Stimulated activated CD8-positive, alpha-beta memory T cell treated with anti-CD3 and anti-CD28 coated beads, Interleukin-2, amount 100 ng/mL, for 48 hours (primary cell): Measurements from ENCODE around the gene DPP7.

ENCODE experiments used
- DNase-seq, 2 donors: peaks; one replicate each; pipeline ENCODE4 v3.0.0-alpha.2; 2020; ENCODE audit warnings: low read depth in 2 of 2

Gene DPP7

DNA sequence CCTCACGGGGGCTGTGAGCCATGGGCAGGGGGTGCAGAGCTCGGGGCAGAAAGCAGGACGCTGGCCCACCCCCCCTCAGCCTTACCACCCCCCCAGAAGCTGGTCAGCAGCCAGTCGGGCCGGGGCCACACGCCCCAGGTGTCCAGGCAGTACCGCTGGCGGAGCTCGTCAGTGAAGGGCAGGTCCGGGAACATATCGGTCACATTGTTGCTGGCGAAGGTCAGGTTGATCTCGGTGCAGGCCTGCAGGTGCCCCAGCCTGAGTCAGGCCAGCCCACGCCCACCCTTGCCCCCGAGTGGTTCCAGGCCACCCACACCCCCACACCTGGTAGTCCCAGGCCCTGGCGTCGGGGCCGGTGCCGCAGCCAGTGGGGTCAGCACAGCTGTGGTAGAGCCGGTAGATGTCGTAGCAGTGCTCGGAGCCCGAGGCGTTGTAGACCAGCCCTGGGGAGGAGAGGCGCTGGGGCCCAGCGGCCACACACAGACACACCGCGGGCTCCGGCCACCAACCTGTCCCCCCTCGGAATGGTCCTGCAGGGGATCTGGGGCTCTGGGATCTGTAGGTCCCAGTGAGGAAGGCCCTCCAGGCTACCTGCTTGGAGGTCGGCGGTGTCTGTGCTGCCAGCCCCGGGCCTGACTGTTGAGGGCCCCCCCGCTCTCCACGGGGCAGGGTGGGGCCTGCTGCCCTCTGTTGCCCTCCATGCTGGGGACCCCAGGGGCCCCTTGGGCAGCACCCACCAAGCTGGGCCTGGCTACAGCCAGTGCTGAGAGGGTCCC is 2.6 kb downstream of the DPP7 start:
- no peak for DNase-seq

DNA sequence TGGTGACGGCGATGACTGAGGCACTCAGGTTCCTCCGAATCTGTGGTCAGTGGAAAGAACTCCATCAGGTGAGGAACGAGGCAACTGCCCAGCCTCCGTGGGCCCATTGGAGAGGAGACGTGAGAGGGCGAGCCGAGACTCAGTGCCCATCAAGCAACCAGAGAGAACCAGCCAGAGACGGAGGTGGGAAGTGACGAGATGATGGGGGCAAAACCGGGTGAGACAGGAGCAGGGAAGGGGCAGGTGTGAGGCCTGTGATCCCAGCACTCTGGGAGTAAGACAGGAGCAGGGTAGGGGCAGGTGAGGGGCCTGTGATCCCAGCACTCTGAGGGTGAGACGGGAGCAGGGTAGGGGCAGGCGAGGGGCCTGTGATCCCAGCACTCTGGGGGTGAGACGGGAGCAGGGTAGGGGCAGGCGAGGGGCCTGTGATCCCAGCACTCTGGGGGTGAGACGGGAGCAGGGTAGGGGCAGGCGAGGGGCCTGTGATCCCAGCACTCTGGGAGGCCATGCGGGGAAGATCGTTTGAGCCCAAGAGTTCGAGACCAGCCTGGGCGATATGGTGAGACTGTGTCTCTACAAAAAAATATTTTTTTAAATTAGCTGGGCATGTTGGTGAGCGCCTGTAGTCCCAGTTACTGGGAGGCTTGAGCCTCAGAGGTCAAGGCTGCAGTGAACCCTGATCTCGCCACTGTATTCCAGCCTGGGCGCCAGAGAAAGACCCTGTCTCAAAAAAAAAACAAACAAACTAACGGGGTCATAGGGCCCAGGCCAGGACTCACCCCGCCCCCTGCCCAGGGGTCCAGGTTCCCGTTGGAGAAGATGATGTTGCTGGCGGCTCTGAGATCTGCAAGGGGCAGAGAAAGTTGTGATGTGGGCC is 3.4 kb downstream of the DPP7 start:
- DNase-seq = no peak

DNA sequence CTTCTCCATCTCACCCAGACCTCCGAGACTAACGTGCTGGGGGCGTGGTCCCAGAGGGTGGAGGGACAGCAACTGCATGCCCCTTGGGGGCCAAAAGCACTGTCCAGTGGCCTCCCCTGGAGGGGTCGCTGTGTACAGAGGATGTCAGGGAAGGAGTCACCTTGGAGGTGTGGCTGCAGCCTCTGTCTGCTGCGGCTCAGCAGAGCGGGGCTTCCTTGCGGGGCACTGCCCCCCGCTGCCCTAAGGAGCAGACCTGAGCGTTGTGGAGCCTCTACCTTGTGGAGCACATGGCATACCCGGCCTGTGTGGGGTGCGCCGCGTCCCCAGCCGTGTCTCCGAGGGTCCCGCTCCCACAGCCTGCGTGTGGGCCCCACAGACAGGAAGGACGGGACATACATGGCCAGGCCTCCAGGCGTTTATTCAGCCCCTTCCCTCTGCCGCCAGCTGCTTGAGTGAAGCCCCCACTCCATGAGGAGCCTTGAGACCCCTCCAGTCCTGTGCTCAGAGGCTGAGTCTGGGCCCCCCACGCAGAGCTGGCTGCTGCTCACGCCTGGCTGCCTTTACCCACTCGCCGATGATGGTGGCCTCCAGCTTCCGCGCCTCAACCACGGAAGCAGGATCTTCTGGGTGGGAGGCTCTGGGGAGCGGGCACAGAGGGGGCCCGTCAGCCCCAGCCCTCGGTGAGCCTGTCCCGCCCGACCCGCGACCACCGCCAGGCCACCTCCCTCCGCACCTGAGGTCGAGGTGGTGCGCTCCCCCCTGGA is 4.2 kb downstream of the DPP7 start:
- no peak for DNase-seq

DNA sequence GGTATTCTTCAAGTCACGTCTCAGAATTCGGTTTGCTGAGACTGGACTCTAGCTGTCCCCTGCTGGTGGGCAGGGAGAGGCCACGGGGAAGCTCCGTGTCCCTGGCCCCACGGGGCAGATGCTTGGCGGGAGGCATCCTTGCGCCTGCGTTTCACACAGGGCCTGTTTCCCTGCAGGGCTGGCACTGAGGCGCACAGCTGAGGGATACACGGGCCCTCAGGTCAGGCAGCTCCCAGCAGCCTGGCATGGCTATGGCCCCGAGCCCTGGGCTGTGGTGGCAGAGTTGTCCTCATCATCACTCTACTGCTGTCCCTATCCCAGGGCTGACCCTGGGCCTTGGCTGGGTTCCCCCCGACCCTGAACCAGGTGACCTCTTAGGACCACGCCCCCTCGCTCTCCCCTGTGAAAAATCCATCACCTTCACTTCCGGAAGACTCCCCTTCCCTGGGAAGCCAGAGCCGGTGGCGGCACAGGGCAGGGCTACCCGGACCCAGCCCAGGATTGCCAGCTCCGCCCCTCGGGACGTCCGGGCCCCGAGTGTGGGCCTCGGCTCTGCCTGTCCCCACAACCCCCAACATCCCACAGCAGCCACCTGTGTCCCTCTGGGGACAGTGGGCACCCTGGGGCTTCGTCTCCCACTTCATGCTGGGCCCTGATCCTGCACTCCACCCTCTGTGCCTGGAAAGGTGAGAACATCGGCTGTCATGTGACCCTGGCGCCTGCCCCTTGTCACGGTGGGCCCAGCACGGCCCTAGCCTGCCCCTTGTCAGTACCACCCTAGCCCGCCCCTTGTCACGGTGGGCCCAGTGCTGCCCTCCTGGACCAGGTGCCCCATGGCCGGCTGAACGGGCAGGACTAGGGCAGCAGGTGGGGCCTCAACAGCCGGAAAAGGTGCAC is 5.0 kb downstream of the DPP7 start:
- DNase-seq = no peak

DNA sequence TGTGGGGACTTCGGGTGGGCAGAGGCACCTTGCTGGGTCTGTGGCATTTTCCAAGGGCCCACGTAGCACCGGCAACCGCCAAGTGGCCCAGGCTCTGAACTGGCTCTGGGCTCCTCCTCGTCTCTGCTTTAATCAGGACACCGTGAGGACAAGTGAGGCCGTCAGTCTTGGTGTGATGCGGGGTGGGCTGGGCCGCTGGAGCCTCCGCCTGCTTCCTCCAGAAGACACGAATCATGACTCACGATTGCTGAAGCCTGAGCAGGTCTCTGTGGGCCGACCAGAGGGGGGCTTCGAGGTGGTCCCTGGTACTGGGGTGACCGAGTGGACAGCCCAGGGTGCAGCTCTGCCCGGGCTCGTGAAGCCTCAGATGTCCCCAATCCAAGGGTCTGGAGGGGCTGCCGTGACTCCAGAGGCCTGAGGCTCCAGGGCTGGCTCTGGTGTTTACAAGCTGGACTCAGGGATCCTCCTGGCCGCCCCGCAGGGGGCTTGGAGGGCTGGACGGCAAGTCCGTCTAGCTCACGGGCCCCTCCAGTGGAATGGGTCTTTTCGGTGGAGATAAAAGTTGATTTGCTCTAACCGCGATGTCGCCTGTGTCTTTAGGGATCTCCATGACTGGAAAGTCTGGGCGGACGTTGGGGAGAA is 5.8 kb downstream of the DPP7 start:
- DNase-seq = no peak

DNA sequence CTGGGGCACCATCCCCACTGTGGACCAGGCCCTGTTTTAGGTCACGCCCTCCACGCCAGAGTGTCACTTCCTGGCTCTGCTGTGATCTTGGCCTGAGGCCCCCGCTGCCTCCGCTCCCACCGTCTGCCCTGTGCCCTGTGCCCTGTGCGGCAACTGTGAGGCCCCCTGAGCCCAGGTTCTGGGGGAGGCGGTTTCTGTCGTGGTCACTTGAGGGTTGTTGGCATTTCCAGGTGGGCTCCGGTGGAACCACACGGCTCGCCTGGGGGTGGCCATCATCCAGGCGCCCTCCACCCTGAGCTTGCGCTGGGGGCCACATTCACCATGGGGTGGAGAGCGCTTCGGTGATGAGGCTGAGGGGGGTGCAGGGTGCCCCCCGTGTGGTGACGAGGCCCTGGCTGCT is 6.6 kb downstream of the DPP7 start:
- no peak for DNase-seq

DNA sequence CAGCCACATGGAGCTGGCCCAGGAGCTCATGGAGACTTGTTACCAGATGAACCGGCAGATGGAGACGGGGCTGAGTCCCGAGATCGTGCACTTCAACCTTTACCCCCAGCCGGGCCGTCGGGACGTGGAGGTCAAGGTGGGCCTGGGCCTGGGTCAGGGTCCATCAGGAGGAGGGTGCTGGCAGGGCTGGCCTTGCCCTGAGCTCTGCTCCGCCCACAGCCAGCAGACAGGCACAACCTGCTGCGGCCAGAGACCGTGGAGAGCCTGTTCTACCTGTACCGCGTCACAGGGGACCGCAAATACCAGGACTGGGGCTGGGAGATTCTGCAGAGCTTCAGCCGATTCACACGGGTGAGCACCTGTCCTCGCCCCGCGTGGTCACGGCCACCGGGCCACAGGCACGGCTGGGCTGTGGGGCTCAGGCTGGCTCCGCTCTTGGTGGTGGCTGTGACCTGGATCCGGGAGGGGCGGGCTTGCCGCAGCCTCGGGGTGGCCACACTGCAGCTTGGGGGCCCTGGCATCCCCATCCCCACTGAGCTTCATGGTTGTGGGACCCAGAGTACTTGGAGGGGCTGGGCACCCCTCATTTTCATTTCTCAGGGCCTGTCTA is 7.1 kb downstream of the DPP7 start:
- DNase-seq = no peak

DNA sequence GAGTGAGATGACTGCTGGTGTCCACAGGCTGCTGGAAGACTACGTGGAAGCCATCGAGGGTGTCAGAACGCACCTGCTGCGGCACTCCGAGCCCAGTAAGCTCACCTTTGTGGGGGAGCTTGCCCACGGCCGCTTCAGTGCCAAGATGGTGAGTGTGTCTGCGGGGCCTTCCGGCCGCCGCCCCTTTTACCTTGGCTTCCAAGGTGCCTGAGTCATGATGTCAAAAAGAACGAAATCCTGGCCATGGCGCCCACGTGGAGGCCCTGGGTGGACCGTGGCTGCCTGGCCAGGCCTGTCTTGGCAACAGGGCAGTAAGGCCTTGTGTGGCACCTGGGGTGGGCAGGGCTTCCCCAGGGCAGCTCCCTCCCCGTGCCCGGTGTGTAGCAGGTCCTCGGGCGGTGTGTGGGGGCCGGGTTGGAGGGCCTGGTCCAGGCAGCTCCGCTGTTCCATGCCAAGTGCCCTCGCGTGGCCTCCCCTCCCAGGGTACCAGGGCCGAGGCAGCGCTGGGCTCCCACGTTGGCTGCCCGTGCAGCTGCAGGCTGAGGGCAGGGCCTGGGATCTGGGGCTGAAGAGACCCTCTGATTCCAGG is 7.8 kb downstream of the DPP7 start:
- DNase-seq = no peak

DNA sequence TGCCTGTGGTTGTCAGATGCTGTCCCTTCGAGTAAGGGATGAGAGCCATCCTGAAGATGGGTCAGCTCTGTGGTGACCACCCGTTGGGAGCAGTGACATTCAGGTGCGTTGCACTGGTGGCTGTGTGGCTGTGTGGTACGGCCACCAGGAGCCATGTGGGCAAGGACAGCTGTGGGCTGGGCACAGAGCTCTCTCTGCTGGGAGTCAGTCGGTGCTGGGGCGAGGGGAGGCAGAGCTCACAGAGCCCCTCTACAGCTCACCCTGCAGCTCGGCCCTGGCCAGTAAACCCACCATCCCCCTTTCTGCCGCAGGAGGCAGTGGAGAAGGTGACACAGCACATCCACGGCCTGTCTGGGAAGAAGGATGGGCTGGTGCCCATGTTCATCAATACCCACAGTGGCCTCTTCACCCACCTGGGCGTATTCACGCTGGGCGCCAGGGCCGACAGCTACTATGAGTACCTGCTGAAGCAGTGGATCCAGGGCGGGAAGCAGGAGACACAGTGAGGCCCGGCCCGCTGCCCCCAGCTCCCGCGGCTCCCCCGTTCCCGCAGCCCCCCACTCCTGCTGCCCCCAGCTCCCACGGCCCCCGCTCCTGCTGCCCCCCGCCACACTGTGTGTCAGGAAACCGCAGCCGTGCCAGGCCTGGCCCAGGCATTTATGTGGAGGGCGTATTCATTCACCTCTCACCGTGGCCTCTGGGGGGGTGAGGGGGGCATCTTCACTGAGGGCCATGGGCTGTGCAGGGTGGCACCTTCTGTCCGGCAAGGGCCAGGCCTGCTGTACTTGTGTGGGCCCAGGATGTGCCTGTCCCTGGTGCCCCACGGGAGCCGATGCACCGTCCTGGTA is 8.5 kb downstream of the DPP7 start:
- DNase-seq = no peak

DNA sequence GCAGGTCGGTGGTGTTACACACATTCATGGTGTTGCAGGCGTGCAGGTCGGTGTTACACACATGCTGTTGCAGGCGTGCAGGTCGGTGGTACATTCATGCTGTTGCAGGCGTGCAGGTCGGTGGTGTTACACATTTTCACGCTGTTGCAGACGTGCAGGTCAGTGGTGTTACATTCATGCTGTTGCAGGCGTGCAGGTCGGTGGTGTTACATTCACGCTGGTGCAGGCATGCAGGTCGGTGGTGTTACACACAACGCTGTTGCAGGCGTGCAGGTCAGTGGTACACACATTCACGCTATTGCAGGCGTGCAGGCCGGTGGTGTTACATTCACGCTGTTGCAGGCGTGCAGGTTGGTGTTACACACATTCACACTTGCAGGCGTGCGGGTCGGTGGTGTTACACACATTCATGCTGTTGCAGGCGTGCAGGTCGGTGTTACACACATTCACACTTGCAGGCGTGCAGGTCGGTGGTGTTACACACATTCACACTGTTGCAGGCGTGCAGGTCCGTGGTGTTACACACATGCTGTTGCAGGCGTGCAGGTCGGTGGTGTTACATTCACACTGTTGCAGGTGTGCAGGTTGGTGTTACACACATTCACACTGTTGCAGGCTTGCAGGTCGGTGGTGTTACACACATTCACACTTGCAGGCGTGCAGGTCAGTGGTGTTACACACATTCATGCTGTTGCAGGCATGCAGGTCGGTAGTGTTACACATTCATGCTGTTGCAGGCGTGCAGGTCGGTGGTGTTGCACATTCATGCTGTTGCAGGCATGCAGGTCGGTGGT is 11.1 kb downstream of the DPP7 start:
- no peak for DNase-seq

DNA sequence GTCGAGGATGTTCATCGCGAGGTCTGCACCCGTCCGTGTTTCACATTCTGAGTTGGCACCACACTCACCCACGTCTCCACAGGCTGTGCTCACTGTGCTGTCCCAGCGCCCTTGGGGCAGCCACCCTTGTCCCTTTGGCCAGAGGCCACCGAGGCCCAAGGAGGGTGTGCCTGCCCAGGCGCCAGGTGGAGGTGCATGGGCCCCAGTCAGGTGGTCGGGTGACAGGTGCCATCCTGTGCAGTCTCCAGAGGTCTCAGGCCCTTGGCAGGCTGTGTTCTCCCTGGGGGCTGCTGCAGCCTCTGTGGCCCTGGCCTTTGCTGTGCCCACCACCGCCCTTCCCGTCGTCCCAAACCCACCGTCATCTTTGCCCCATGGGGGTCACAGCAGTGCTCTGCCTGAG is 15.3 kb downstream of the DPP7 start:
- no peak for DNase-seq

DNA sequence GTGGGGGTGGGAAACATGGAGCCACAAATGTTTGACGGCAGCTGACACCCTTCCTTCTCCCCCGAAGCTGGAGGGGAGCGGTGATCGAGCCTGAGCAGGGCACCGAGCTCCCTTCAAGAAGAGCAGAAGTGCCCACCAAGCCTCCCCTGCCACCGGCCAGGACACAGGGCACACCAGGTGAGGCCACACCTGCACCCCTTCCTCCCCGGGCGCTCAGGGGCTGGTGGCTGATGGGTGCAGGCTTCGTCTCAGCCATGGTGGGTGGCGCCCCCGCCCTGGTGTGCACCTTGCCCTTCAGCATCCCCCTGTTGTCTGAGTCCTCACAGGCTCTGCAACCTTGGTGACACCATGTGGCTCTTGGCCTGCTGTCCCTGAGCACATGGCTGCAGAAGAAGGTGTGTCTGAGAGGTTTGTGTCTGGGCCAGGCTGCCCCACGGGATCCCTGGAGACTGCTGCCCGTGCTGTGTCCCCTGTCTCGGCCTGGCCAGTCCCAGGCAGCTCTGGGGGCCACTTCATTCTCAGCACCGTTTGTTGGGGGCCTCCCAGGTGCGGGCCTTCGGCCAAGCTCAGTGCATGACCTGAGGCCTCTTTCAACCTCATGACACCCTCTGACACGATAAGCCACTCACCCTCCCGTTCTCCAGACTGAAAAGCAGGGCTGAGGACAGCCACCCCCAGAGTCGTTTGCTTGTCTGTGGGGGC is 16.6 kb downstream of the DPP7 start:
- no peak for DNase-seq

DNA sequence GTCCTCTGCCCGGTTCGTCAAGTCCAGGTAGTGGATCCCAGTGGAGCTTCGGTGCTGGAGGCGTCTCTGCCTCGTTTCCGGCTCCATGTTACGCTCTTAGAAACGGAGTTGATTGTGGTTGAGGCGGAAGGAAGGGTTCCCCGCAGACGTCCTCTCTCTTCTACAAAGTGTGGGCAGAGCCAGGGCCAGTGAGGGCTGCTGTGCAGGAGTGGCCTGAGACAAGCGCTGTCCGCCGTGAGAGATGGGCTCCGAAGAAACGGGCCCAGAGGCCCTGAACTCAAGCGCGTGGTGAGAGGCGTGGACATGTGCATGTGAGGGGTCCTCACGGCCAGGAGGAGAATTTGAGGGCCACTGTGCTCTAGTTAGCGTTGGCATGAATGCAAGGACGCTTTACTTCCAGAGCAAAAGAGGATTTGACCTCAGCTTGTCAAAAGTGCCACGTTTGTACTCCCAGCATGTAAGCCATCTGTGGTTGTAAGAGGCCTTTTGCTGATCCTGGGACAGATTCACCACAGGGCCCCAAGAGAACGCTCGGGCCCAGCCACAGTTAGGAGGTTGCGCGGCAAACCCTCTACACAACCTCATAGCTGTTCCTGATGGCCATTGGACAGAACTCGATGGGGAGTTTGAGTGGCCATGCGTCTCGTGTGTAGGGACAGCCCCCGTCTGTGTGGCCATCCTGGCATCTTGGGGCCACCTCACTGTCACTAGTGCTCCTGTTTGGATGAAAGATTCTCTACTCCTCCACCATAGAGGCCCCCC is 17.6 kb downstream of the DPP7 start:
- no peak for DNase-seq

DNA sequence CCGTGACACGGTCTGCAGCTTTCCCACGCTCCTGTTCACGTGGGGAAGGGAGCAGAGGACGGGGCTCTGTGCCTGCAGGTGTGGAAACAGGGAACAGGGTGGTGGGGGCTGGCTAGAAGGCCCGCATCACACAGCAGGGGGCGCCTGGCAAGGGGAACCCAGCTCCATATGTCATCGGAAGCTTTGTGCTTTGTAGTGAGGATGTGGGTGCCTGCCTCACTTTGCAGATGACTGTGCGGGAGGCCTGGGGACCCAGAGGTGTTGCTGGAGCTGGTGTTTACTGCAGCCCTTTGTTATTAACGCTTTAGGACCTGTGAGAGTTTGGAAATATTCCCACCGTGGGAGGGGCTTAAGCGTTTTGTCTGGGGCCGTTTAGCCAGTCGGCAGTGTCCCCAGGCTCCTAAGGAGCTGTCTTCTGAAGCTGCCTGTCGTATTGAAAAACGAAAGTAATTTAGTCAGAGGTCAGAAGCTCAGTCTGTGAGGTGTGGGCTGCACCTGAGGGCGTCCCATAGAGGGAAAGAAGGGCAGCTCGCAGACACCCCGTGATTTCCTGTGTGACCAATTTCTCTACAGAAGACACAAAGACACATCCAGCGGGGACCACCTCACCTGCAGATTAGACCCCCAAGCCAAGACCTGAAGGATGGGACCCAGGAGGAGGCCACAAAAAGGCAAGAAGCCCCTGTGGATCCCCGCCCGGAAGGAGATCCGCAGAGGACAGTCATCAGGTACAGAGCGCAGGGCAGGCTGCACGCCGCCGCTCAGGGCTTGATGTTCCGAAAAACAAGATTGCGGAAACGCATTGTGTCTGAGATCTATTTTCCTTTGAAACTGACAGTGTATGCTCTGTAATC is 18.6 kb downstream of the DPP7 start:
- peak; percentile 75 to 79 for DNase-seq

DNA sequence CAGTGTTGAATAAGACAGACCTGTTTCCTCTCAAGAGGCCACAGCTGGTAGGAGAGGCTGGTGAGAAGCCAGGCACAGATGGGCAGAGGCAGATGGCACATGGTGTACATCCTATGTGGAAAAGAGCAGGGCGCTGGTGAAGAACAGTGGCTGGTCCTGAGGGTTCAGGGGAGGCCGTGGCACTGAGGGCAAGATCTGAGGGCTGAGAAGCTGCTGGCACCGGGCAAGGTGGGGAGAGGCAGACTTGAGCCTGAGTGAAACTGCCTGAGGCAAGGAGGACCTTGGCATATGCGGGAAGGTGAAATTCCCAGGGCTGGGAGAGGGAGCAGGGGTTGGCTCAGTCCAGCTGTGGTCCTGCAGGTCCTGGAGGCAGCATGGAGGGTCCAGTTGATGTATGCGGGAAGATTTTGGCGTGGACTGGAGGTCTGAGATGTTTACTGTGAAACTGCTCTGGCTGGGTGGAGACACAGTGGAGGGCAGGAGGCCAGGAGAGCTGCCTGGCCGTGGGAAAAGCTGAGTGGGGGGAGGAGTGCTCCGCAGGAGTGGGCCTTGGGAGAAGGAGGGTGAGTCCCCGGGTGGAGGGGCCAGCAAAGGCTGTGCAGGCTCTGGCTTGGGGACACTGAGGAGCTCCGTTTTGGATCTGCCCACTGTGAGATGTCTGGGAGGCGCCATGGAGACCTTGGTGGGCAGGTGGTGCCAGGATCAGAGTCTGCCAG is 25.1 kb downstream of the DPP7 start:
- no peak for DNase-seq
